GM12892 (cell line): ENCODE results near the gene WDR62. TPM values are rescaled to one million over a fixed set of nuclear protein-coding genes. Genes with fewer than 3 reads are reported as not detected.

Experiments used
- DNase-seq: peaks from one replicate; pipeline ENCODE4 v3.0.0; 2011; ENCODE audit not compliant: insufficient read length
- FAIRE-seq: peaks from 2 replicates; lab custom pipeline; 2011; peaks lifted over from hg19 to GRCh38; lab: Jason Lieb, UNC
- POLR2A ChIP-seq: IDR thresholded peaks from 2 replicates; pipeline ENCODE4 v1.6.1; 2011; ENCODE audit warnings: low read depth, low read length, control low read depth
- POLR2AphosphoS5 ChIP-seq: IDR thresholded peaks from 2 replicates; pipeline ENCODE4 v1.6.1; 2011; ENCODE audit warnings: low read depth, low read length, control low read depth
- TAF1 ChIP-seq: IDR thresholded peaks from 2 replicates; pipeline ENCODE4 v1.6.1; 2011; ENCODE audit warnings: low read depth, mild to moderate bottlenecking, control low read depth, low read length, borderline replicate concordance
- polyA plus RNA-seq: library from polyadenylated mRNA; unstranded; fragments of >200 nt; gene quantifications from one replicate; pipeline ENCODE4 v1.2.1, GENCODE V29; 2012; ENCODE audit warnings: missing spikeins, inconsistent platforms; ENCODE audit not compliant: missing spikeins

Gene WDR62
- 4.7 TPM for polyA plus RNA-seq

GRCh38 chr19:36054733-36055686 is at the start of gene WDR62:
TSS of gene WDR62 (plus strand) at chr19:36054897. CDS start at chr19:36054972, 75 bp downstream.
- FAIRE-seq (no peak), DNase-seq (peak; percentile 97)
- TF ChIP-seq POLR2AphosphoS5 (peak; percentile 52; the same call in 1 of the 2 replicates), TAF1 (peak; percentile 43; the same call in 1 of the 2 replicates), POLR2A (peak; percentile 59; the same call in 1 of the 2 replicates)

DNA sequence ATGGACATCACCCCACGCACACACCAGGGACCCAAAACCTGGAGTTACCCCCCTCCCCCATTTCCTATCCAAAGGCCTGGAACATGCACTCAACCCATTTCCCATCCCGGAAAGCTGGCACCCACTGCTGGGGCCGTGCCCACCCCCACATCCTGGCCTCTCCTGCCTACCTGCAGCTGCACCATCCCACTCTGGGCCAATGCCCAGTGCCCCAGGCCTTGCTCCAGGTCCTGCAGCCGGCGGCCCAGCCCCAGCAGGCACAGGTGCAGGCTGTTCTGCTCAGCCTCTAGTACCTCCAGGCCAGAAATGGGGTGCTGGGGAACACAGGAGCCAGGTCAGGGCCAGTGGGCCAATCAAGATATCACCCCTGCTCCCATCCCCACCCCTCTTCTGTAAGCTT is 47.7 kb upstream of the WDR62 start:
- FAIRE-seq (no peak), DNase-seq (no peak)
- TF ChIP-seq POLR2AphosphoS5, result no peak
- no peak for TF ChIP-seq TAF1
- TF ChIP-seq POLR2A, result no peak

DNA sequence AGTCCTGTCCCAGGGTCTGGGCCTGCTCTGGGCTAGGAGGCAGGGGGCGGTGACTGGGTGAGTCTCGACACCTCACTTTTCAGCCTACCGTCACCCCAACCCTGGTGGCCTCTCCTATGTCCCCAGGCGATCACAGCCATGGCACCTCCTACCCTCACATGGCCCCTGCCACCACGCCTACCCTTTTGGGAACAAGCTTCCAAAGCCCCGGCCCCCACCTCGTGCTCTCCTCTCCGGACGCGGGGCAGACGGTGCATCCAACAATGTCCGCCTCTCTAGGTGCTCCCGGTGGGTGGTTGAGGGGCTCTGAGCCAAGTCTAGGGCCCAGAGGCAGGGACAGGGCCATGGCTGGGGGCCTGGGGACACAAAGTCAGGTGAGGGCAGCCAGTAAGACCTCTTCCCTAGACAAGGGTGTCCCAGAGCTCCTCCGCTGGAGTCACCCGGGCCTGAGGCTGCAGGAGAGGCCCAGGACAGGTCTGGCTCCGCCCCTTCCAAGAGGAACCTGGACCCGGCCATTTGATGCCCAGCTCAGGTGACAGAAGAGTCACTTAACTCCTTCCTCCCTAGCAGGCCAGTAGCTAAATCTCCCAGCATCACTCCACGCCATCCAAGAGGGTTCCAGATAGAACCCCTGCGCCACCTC is 46.2 kb upstream of the WDR62 start, which contains the start of gene SYNE4:
Gene SYNE4 (minus strand): TSS at position 478 of the 643 bp plus-strand sequence. CDS start 132 bp downstream, at position 346.
- FAIRE-seq (no peak), DNase-seq (no peak)
- TF ChIP-seq POLR2A (no peak; the same call in 1 of the 2 replicates), POLR2AphosphoS5 (no peak), TAF1 (no peak)

- peak; percentile 70 for DNase-seq
- TF ChIP-seq TAF1, result no peak
- TF ChIP-seq POLR2A, result peak; percentile 47; the same call in 1 of the 2 replicates
- FAIRE-seq, result peak; percentile 87
Measured at GRCh38 chr19:36009220-36009619, 45.5 kb upstream of the WDR62 start.

DNA sequence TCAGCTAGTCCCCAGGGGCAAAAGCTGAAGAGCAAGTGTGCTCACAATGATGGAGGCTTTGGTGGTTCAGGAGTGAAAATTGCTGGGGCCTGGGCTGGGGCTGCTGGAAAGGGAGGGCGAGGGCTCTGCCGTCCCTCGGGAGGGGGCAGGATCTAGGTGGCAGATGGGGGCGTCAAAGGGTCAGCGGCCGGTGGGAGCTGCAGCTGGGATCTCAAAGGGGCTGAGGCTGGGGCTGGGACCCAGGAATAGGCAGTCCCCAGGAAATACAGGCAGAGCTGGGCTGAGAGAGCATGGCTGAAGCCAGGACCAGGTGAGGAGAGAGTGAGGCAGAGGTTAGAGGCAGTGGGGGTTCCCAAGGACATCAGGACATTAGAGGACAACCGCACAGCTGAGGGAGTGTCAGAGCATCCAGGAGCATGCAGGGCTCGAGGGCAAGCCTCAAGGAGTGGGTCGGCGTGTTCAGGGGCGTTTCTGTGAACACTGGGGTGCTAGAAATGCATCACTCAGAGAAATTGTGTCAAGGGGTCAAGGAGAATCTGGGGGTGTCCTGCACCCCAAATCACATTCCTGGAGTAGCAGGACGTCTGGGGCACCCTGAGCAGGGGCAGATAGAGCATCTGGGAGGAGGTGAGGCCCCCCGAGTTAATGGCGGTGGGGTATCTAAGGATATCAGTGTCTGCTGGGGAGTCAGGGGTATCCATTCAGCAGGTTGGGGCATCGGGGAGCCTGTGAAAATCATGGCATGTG is 44.9 kb upstream of the WDR62 start:
- no peak for DNase-seq
- no peak for FAIRE-seq
- TF ChIP-seq POLR2AphosphoS5, result no peak
- TF ChIP-seq POLR2A, result no peak
- no peak for TF ChIP-seq TAF1

- DNase-seq (no peak), FAIRE-seq (no peak)
- TF ChIP-seq POLR2AphosphoS5 (no peak), TAF1 (no peak), POLR2A (no peak)
Measured at GRCh38 chr19:36010402-36010801, 44.3 kb upstream of the WDR62 start.

DNA sequence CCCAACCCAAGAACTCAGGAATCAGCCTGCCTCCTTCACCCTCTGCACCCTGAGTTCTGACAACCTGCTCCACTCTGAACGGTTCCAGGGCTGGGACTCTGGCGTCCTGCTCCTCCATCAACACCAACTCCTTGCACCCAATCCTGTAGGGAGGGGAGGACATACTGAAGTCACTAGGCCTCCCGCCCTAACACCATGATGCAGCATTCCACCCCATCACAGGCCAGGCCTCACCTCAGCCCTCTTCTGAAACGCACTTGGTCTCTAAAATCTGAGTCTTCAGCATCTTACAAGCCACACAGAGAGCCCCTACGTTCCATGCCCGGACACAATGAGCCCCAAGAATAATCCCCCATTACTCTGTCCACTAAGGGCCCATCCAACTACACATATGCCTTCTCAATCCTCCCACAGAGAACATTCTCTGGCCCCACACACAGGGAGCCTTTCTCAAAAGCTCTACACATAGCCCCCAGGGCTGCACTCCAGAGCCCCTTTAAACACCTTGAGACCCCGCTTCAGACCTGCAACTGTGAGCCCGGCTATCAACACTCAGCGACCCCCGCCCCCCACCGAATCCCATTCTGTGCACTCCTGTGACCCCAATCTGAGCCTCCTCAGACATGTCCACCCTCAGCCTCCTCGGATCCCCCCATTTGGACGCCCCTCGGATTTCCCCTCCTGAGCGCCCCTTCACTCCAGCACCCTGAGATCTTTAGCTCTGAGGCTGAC is 41.3 kb upstream of the WDR62 start:
- FAIRE-seq (no peak), DNase-seq (no peak)
- no peak for TF ChIP-seq POLR2AphosphoS5
- TF ChIP-seq POLR2A, result no peak
- TF ChIP-seq TAF1, result no peak

GRCh38 chr19:36014012-36014924 is 40.4 kb upstream of the WDR62 start, which contains the start of gene ALKBH6:
TSS of gene ALKBH6 (minus strand) at chr19:36014213. CDS start at chr19:36013397, 816 bp downstream.
- peak; percentile 59 for TF ChIP-seq TAF1
- TF ChIP-seq POLR2AphosphoS5, result peak; percentile 40; the same call in 1 of the 2 replicates
- TF ChIP-seq POLR2A, result peak; percentile 83
- DNase-seq, result peak; percentile 99
- peak; percentile 98 for FAIRE-seq

GRCh38 chr19:36019061-36019670 is 35.5 kb upstream of the WDR62 start:
- no peak for DNase-seq
- no peak for TF ChIP-seq TAF1
- no peak for TF ChIP-seq POLR2A
- no peak for TF ChIP-seq POLR2AphosphoS5
- FAIRE-seq, result no peak
